WTC11 (cell line): ENCODE results near the gene KAT8. TPM values are rescaled to one million over a fixed set of nuclear protein-coding genes. Genes with fewer than 3 reads are reported as not detected.
A peak's percentile ranks its signal among the peaks of the same experiment; 100 is the strongest.

Experiments
- ATAC-seq: fragments of 200-7000 bp; cut with Tn5 transposase; 2 replicates; pipeline ENCODE4 v1.10.0; 2021; ENCODE audit warnings: mild to moderate bottlenecking, moderate library complexity
- CTCF ChIA-PET: fragments of 300-600 bp; sonication (Branson Sonifier 250); formaldehyde crosslinking; loops from one replicate; lab custom pipeline; 2021; ENCODE audit warnings: antibody characterized with exemption; lab: Charles Lee
- POLR2A ChIA-PET: fragments of 350-600 bp; sonication (Branson Sonifier 250); formaldehyde crosslinking; loops from one replicate; lab custom pipeline; 2021; ENCODE audit warnings: antibody characterized with exemption; lab: Charles Lee
- DNase-seq: peaks from one replicate; pipeline ENCODE4 v3.0.0; 2021; ENCODE audit warnings: low spot score
- H3K27ac Mint-ChIP-seq: 2 replicates; pipeline ENCODE4 v1.8.0; 2021; ENCODE audit warnings: mixed read lengths
- H3K27me3 Mint-ChIP-seq: 2 replicates; pipeline ENCODE4 v1.8.0; 2021; ENCODE audit warnings: low read depth, mild to moderate bottlenecking, moderate library complexity, mixed read lengths
- H3K36me3 Mint-ChIP-seq: 2 replicates; pipeline ENCODE4 v1.8.0; 2021; ENCODE audit warnings: mixed read lengths
- H3K4me1 Mint-ChIP-seq: 2 replicates; pipeline ENCODE4 v1.8.0; 2022; ENCODE audit warnings: mixed read lengths
- H3K4me3 Mint-ChIP-seq: 2 replicates; pipeline ENCODE4 v1.8.0; 2021; ENCODE audit warnings: mild to moderate bottlenecking, moderate library complexity, mixed read lengths
- H3K9me3 Mint-ChIP-seq: 2 replicates; pipeline ENCODE4 v1.8.0; 2021; ENCODE audit warnings: mixed read lengths
- AFF4 ChIP-seq: sonication (generic); formaldehyde crosslinking; IDR thresholded peaks from 2 replicates; pipeline ENCODE4 v1.8.1; 2023; ENCODE audit warnings: mild to moderate bottlenecking, missing genetic modification reagents, borderline replicate concordance
- ATF1 ChIP-seq: sonication (generic); formaldehyde crosslinking; IDR thresholded peaks from 2 replicates; pipeline ENCODE4 v1.8.1; 2023; ENCODE audit warnings: mild to moderate bottlenecking, moderate library complexity, missing genetic modification reagents
- CDX4 ChIP-seq: fragments of 250-450 bp; sonication (Bioruptor Pico); IDR thresholded peaks from 2 replicates; pipeline ENCODE4 v1.9.0; 2021; ENCODE audit warnings: moderate library complexity, mild to moderate bottlenecking, inconsistent platforms, borderline replicate concordance
- FOXJ3 ChIP-seq: sonication (generic); formaldehyde crosslinking; IDR thresholded peaks from 2 replicates; pipeline ENCODE4 v1.9.0; 2021; ENCODE audit warnings: missing genetic modification reagents, mild to moderate bottlenecking, borderline replicate concordance
- JAZF1 ChIP-seq: fragments of 250-450 bp; sonication (Bioruptor Pico); IDR thresholded peaks from 2 replicates; pipeline ENCODE4 v1.9.0; 2021; ENCODE audit warnings: moderate library complexity, mild to moderate bottlenecking, inconsistent platforms
- JUN ChIP-seq: sonication (generic); formaldehyde crosslinking; IDR thresholded peaks from 2 replicates; pipeline ENCODE4 v1.8.0; 2023; ENCODE audit warnings: mild to moderate bottlenecking, missing genetic modification reagents
- MYBL2 ChIP-seq: sonication (generic); formaldehyde crosslinking; IDR thresholded peaks from 2 replicates; pipeline ENCODE4 v1.8.1; 2023; ENCODE audit warnings: mild to moderate bottlenecking, moderate library complexity, missing genetic modification reagents
- NFE2L1 ChIP-seq: sonication (generic); formaldehyde crosslinking; IDR thresholded peaks from 2 replicates; pipeline ENCODE4 v1.8.1; 2023; ENCODE audit warnings: missing genetic modification reagents
- OVOL2 ChIP-seq: fragments of 250-450 bp; sonication (Bioruptor Pico); IDR thresholded peaks from 2 replicates; pipeline ENCODE4 v1.9.0; 2021; ENCODE audit warnings: mild to moderate bottlenecking, borderline replicate concordance
- RELA ChIP-seq: sonication (generic); formaldehyde crosslinking; IDR thresholded peaks from 2 replicates; pipeline ENCODE4 v1.8.1; 2022; ENCODE audit warnings: missing genetic modification reagents, mild to moderate bottlenecking, borderline replicate concordance
- SP1 ChIP-seq: sonication (generic); formaldehyde crosslinking; conservative IDR thresholded peaks from 2 replicates; pipeline ENCODE4 v1.8.1; 2022; ENCODE audit warnings: missing genetic modification reagents
- TEAD4 ChIP-seq: sonication (generic); formaldehyde crosslinking; IDR thresholded peaks from 2 replicates; pipeline ENCODE4 v1.8.0; 2022; ENCODE audit warnings: mild to moderate bottlenecking, missing genetic modification reagents
- USF2 ChIP-seq: sonication (generic); formaldehyde crosslinking; IDR thresholded peaks from 2 replicates; pipeline ENCODE4 v1.8.1; 2023; ENCODE audit warnings: mild to moderate bottlenecking, missing genetic modification reagents, moderate library complexity
- ZNF263 ChIP-seq: sonication (generic); formaldehyde crosslinking; IDR thresholded peaks from 2 replicates; pipeline ENCODE4 v1.8.1; 2022; ENCODE audit warnings: low read depth, mild to moderate bottlenecking, moderate library complexity, missing genetic modification reagents
- ZNF281 ChIP-seq: sonication (generic); formaldehyde crosslinking; IDR thresholded peaks from 2 replicates; pipeline ENCODE4 v1.8.0; 2023; ENCODE audit warnings: mild to moderate bottlenecking, missing genetic modification reagents
- ZNF416 ChIP-seq: fragments of 250-450 bp; sonication (Bioruptor Pico); IDR thresholded peaks from 2 replicates; pipeline ENCODE4 v1.9.0; 2021; ENCODE audit warnings: mild to moderate bottlenecking, inconsistent platforms
- ZNF512 ChIP-seq: sonication (generic); formaldehyde crosslinking; IDR thresholded peaks from 2 replicates; pipeline ENCODE4 v1.8.1; 2022; ENCODE audit warnings: missing genetic modification reagents, borderline replicate concordance
- total RNA-seq: library from RNA; stranded (reverse); gene quantifications from 3 replicates; pipeline ENCODE4 v1.2.3, GENCODE V29; 2021

The KAT8 gene
- total RNA-seq, 1 experiment from 2014 or later: 70.8 TPM

- TF ChIP-seq ZNF281 (CRISPR knock-in tag): 0 out of 2 replicates have a peak, but pooled peaks have one; percentile 51
- TF ChIP-seq SP1 (CRISPR knock-in tag): 0 out of 2 replicates have a peak, but pooled peaks have one; percentile 16
- TF ChIP-seq USF2 (CRISPR knock-in tag): peak; percentile 84
- TF ChIP-seq, all 79 proteins: peak for 4
These were observed 13.4 kb downstream of the KAT8 start (continued) for GRCh38 chr16:31130899-31131298.

- DNase-seq (no peak), ATAC-seq (no peak)
- Mint-ChIP-seq H3K4me3 (peak overlapping the region; percentile 24; the same call in 1 of the 2 replicates), H3K4me1 (peaks cover 53% of the 10 kb centered on the region), H3K27ac (peak overlapping the region; percentile 97), H3K27me3 (no peaks in the 10 kb centered on the region), H3K36me3 (peaks cover 31% of the 10 kb centered on the region), H3K9me3 (no peaks in the 10 kb centered on the region)
- POLR2A ChIA-PET: interaction anchor here (0.6 to 2.2 kb wide), 6 partner anchors 9 to 71 kb away, joined by 3 to 20 read pairs (median 6); partner anchors contain the start of genes FUS, KAT8, ZNF646 and ZNF668
- TF ChIP-seq JUN (CRISPR knock-in tag) (no peak), JAZF1 (no peak), TEAD4 (no peak), RELA (no peak), CDX4 (CRISPR knock-in tag) (no peak), OVOL2 (CRISPR knock-in tag) (no peak), ZNF512 (CRISPR knock-in tag) (no peak)
- CTCF ChIA-PET: interaction anchor here (0.9 to 3.3 kb wide), 4 partner anchors 11 to 327 kb away, joined by 3 to 25 read pairs (median 6); partner anchors contain the start of gene HSD3B7
These were observed 14.0 kb downstream of the KAT8 start for GRCh38 chr16:31131416-31131815.

- CTCF ChIA-PET: interaction anchor here (3.3 kb wide), 1 partner anchor 10 kb away, joined by 25 read pairs; no protein-coding TSS in a partner anchor
- DNase-seq (no peak), ATAC-seq (no peak)
- POLR2A ChIA-PET: interaction anchor here (1.5 to 2.2 kb wide), 2 partner anchors 14 to 58 kb away, joined by 6 to 18 read pairs; partner anchors contain the start of genes KAT8, ZNF646 and ZNF668
- Mint-ChIP-seq H3K9me3 (no peaks in the 10 kb centered on the region), H3K4me1 (peaks cover 55% of the 10 kb centered on the region), H3K27me3 (no peaks in the 10 kb centered on the region), H3K27ac (peak overlapping the region; percentile 97; the same call in 1 of the 2 replicates), H3K36me3 (peaks cover 31% of the 10 kb centered on the region), H3K4me3 (no peak overlapping the region)
- TF ChIP-seq FOXJ3 (CRISPR knock-in tag): no peak
- no peak for TF ChIP-seq ZNF263 (CRISPR knock-in tag)
- TF ChIP-seq MYBL2 (CRISPR knock-in tag): no peak
- no peak for TF ChIP-seq NFE2L1 (CRISPR knock-in tag)
- TF ChIP-seq JAZF1: no peak
- no peak for TF ChIP-seq ATF1 (CRISPR knock-in tag)
- no peak for TF ChIP-seq AFF4 (CRISPR knock-in tag)
- no peak for TF ChIP-seq ZNF416 (CRISPR knock-in tag)
- TF ChIP-seq, all 79 proteins: peak for 0
These were observed 14.4 kb downstream of the KAT8 start for GRCh38 chr16:31131841-31132271.
